DMS53 (cell line): ENCODE data around the gene PLB1.

ENCODE experiments used
- DNase-seq: peaks from one replicate; lab custom pipeline; 2025; lab: John Stamatoyannopoulos, UW

Gene PLB1, protein sequence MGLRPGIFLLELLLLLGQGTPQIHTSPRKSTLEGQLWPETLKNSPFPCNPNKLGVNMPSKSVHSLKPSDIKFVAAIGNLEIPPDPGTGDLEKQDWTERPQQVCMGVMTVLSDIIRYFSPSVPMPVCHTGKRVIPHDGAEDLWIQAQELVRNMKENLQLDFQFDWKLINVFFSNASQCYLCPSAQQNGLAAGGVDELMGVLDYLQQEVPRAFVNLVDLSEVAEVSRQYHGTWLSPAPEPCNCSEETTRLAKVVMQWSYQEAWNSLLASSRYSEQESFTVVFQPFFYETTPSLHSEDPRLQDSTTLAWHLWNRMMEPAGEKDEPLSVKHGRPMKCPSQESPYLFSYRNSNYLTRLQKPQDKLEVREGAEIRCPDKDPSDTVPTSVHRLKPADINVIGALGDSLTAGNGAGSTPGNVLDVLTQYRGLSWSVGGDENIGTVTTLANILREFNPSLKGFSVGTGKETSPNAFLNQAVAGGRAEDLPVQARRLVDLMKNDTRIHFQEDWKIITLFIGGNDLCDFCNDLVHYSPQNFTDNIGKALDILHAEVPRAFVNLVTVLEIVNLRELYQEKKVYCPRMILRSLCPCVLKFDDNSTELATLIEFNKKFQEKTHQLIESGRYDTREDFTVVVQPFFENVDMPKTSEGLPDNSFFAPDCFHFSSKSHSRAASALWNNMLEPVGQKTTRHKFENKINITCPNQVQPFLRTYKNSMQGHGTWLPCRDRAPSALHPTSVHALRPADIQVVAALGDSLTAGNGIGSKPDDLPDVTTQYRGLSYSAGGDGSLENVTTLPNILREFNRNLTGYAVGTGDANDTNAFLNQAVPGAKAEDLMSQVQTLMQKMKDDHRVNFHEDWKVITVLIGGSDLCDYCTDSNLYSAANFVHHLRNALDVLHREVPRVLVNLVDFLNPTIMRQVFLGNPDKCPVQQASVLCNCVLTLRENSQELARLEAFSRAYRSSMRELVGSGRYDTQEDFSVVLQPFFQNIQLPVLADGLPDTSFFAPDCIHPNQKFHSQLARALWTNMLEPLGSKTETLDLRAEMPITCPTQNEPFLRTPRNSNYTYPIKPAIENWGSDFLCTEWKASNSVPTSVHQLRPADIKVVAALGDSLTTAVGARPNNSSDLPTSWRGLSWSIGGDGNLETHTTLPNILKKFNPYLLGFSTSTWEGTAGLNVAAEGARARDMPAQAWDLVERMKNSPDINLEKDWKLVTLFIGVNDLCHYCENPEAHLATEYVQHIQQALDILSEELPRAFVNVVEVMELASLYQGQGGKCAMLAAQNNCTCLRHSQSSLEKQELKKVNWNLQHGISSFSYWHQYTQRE (N-terminal part only)

DNA sequence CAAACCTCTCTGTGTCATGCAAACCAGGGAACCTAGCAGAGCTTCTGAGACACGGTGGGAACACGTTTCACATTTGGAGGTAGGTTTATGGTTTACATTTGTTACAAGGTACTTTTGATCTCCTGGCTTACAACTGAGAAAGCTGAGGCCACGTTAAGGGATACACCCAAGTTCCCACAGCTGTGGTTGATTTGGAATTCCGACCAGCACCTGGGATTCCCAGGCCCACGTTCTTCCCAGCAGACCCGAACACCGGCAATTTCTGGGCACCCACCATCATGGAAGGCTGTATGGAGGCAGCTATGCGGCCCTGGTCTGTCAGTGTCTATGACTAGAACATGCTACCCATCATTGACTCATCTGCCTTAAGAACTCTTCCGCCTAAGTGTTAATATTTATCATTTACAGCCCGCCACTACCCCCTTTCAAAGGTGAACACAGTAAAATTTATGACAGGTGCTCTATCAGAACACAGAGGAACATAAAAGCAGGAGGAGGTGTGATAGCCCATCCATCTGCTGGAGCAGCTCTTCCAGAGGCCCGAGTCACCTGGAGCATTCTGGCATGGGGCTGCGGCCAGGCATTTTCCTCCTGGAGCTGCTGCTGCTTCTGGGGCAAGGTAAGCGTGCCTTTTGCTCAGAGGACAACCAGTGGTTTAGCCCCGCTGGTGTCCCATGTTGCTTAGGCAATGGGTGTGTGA is at the start of gene PLB1:
Gene PLB1 (plus strand): TSS at position 510 of the 700 bp plus-strand sequence. CDS start 55 bp downstream, at position 565.
- no peak for DNase-seq

DNA sequence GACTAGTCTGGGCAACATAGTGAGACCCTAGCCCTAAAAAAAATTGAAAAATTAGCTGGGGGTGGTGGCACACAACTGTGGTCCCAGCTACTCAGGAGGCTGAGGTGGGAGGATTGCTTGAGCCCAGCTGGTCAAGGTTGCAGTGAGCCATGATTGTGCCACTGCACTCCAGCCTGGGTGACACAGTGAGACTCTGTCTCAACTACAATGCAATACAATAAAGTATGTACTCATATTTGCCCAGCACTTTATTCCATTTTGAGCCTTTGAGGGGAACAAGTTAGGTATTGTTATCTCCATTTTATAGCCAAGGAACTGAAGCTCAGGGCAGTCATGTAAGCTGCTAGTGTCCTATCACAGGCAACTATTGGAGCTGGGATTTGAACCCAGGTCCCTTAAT is 49.3 kb upstream of the PLB1 start:
- no peak for DNase-seq

DNA sequence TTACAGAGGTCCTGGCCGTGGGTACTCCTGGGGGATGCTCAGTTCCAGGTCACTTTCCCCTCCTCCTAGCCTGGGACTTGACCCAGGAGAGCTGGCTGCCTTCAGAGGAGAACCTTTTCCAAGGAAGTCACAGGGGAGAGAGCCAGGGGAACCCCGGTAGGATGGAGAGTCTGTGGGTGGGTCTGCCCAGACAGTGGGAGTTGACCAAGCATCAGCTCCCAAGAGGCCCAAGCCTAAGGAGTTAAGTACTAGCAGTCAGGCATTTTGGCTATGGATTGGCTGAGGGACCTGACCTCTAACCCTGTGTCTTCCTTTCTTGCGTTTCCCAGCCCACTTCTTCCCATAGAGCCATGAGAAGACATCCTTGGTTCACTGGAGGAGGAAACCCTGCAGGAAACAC is 48.8 kb upstream of the PLB1 start:
- DNase-seq, result no peak

DNA sequence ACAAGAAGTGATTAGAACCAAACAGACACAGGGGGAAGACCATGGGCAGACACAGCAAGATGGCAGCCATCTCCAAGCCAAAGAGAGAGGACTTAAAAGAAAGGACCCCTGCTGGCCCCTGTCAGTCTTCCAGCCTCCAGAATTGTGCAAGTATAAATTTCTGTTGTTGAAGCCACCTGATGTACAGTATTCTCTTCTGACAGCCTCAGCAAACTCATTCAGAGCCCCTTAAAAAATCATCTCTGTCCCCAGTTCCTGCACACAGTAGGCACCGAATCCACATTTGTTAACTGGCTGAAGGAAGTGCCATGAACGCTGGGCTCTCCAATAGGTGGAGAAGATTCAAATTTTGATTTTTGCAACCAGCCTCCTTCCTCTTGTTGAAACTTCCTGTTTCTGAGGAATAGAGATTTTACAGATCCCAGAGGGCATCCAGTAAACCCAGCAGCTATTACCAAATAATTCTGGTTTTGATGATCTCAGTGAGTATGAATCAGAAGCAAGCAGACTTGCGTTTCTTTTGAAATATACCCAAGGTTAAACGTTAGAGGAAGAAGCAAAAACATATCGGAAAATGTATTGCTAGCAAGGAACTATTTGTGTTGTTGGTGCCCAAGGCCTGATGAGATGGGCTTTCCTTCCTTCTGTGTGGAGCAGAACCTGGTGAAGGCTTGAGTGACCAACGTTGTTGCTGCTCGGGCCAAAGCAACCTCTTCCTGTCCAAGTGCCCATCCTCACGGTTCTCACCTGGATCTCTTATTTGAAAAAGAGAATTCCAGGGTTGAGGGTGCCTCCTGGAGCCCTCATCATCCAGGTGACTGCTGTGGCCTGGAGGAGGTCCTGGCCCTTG is 47.7 kb upstream of the PLB1 start:
- DNase-seq, result no peak

DNA sequence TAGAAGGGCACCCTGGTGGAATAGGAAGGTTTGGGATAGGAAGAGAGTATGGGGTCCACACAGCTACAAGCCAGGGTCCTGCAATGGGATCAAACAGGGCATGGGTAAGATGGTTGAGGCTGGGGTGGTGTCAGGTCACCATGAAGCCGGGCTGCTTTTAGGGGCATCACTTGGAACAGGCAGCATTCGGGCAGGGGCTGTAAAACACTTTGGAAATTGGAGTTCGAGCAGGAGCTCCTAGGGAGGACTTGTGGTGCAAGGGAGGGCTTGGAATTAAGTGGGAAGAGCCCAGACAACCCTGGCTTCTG is 47.1 kb upstream of the PLB1 start:
- no peak for DNase-seq

DNA sequence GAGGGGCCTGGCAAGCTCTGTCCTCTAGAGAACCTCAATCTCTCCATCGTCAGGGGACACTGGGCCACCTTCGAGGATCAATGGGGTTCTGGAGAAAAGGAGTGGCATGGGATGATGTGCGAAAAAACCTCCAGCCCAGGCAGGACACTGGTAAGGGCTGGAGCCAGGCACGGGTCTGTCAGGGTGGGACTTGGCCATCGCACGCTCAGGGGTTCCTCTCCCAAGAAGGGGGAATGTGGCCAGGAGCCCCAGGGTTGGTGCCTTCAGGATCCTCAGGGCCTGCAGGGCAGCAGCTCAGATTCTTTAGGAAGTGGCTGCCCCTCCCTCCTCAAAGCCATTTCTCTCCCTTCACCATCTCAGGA is 46.8 kb upstream of the PLB1 start:
- DNase-seq, result no peak

DNA sequence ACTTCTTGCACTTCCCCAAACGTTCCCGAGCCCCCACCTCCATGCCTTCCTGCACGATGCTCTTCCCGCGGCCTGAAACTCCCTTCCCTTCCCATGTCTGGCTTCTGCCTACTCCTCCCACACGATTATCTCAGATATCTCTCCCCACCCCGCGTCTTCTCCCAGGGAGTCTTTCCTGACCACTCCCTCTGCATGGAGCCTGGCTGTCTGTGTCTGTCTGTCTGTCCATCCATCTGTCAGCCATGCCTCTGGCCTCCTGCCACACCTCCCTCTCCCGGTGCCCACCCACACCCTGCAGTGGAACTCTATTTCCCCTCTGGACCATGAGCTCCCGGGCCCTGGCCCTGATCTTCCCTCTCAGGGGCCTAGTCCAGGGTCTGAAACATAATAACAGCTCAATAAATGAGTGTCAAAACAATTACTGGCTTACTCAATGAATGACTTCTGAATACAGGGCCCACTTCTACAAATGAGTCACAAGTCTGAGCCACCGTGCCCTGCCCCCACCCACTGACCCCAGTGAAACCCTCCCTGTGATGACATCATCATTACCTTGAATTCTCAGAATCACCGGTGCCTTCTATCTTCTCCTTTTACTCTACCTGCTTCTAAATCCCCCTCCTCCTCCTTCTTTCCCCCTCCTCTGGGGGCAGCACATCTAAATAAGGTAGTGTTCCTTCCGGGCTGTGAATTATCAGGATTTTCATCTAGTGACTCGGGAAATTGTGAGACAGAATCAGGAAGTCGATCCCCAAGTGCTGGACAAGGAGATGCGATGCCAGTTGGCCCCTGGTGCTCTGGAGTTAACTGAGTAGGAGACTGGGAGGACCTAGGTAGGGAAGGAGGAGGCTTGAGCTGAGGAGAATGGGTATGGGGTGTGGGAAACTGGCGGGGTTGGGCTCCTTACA is 46.1 kb upstream of the PLB1 start:
- DNase-seq, result peak; percentile 21

DNA sequence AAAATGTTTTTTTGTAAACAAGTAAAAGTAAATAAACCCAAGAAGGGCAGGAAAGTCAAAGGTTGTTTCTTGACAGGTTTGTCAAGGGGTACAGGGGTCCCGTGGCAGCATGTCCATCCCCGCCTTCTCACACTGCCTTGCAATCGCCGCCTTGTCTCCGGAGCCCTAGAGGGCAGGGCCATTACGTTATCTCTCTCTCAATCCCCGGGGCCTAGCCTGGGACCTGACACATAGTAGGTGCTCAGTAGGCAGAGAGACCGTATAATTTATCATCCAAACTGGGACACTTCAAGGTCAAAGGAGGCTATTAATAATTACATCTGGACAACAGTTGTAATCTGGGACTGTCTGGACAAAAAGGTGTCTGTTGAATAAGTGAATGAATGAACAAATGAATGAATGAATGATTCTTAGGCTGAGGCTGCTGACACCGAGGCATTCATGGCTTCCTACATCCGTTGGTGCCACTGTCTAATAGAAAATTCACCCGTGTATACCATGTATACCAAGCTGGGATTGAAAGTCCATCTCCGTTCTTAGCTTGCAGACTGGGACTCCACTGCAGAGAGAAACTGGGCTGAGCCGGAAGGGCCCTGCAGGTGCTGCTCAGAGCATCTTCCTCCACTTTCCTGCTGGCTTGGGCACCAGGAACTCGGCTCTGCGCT is 44.8 kb upstream of the PLB1 start:
- DNase-seq, result peak; percentile 14

DNA sequence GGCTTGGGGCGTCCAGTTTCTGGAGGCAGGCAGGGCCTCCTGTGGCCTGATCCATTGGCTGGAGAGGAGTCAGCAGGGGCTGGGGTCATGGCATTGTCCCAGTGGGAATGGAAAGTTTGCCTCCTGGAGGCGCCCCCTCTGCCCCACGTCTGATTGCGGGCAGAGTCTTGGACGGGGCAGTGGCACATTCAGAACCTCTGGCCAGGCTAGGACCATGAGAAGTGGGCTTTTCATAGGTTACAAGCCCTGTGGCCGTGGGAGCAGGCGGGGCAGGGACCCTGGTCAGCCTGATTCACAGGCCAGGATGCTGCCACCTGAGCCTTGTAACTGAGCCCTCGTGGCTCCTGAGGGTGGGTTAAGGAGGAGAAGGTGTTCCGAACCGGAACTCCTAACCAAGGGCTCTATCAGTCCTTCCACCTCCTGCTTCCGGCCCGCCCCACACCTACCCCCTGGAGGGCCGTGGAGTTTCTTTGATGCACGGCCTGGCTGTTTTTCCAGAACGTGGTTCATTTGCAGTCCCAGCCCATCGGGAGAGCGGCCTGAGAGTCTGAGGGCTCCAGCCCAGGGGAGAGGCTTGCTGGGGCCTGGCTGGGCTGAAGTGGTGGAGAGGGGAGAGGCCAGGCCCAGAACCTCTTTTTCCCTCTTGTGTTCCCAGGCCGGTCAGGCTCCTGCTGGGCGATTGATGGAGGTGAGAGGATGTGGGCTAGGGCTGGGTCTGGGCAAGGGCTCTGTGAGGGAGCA is 43.9 kb upstream of the PLB1 start:
- DNase-seq, result no peak

DNA sequence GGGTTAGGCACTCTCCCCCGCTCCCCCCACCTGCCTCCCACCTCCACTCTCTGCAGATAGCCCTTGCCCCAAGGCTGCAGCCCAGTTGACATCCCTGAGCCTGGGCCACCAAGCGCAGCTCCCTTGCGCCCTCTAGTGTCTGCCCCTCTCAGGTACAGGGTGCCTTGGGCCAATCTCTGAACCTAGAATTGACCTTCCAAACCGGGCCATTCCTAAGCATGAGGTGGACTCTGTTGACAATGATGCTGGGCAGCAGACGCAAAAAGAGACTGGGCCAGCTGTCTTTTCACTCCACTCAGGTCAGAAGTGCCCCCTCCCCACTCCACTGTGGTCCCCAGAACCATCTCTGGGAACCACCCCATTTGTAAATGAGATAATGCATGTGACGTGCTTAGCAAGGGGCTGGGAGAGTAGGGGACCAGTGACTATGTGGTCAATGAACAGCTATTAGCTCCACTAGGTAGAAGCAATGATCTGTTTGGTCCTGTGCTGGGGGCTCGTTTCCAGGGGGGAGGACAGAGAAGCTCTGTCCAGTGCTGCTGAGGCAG is 43.3 kb upstream of the PLB1 start:
- peak; percentile 58 for DNase-seq

DNA sequence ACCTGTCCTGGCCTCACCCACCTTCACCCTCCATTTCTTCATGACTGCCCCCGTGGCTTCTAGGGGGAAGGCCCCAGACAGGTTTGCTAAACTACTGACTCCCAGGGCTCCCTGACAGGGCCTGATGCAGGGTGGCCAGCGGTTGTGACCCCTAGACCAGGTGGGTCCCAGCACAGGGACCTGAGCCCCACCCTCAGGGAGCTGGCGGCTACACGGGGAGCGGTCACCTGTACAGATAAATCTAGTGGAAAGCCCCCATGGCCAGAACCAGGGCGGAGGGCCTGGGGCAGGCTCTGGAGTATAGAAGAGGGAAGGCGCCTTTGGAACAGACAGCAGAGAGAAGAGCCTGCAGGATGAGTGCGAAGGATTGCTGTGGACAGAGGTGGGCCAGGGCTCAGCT is 42.5 kb upstream of the PLB1 start:
- no peak for DNase-seq

DNA sequence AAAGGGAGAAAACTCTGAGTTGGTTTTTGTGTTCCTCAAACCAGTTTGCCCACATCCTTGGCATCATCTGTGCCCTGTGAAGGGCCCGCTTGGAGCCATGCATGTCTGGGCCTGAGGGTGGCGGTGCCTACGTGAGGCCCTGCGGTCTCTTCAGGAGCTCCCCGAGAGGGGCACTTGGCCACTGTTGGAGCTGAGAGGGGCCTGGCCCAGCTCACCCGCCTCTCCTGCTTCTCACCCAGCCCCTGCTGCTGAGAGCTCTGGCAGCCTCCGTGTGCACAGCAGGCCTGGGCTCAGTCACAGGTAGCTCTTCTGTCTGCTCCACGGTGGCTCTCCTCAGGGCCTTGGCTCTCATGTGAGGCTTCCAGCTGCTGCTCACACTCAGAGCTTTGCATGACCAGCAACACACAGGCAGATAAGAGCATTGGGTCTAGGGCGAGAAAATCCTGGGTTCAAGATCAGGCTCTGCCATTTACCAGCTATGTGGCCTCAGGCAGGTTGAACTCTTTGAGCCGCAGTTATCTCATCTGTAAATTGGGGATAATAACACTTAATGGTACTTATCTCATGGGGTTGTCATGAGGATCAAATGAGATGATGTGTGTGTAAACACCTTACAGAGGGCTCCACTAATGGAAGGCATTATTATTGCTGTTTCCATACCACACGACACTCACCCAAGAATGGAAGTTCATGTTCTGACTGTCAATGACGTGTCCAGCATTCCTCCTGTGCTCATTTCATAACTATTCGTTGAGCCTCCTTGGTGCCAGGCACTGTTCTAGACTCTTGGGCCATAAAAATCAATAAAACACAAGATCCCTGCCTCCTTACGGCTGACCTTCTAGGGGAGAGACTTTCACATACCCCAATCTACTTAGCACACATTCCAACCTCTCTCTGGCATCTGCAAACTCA is 41.6 kb upstream of the PLB1 start:
- DNase-seq, result no peak

DNA sequence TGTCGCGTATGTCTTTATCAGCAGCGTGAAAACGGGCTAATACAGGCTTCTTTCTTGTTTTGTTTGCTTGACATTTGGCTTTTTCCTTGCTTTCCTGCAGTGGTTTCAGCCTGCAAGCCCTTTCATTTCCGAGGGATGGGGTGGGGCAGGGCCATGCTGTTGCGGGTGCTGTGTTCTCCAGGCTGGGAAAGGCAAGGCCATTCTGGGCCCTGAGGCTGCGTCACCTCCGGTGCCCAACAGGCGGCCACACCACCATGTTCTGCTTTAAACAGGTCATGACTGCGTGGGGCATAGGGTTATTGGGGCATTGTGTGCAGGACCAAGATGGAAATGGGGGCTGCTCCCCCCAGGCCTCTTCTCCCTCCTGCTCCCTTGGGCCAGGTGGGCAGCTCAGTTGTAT is 38.6 kb upstream of the PLB1 start:
- peak; percentile 6 for DNase-seq

DNA sequence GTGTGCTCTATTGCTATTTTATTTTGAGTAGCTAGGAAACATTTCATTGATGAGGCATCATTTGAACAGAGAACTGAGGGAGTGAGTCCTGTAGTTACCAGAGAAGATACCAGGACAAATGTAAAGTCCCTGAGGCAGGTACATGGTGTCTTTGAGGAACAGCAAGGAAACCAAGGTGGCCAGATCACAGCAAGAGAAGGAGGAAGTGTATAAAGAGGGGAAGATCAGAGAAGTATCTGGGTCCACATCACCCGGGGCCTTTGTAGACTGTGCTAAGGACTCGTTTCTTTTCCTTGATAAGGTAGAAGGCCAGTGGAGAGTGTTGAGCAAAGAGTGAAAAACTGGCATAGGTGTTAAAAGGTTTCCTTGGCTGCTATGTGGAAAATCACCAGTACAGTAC is 34.8 kb upstream of the PLB1 start:
- DNase-seq, result no peak

DNA sequence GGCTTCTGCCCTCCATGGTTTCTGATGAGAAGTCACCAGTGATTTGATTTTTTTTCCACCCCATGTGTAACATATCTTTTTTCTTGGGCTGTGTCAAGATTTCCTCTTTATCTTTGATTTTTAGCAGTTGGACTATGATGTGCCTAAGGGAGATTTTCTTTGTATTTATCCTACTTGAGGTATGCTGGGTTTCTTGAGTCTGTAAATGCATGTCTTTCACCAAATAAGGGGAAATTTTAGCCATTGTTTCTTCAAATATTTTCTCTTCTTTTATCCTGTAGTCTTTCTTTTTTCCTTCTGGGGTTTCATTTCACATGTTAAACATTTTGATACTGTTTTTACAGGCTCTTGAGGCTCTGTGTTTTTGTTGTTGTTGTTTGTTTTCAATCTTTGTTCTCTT is 33.7 kb upstream of the PLB1 start:
- no peak for DNase-seq

DNA sequence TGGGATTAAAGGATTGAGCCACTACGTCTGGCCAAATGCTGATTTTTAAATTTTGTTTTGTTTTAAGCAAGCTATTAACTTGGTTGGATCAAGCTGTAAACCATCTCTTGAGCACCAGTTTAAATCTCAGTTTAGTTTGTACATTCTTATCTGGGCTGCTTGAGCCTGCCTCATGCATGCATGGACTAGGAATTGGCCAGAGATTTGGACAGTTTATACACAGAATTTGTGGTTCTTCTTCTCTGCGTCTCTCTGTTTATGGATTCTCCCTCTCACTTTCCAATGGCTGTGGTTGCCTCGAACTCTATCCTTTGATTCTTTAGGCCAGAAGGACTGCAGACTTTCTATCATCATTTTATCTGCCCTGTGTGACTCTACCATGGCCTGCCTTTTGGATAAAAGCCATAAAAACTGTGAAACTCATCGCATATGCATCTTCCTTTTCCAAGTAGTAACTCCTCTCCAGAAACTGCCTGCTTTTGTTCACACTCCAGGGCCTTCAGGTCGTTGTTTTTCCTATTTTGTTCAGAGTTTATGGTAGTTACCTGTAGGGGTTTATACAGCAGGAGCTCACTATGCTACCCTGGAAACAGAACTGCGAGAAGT is 32.5 kb upstream of the PLB1 start:
- DNase-seq, result no peak

DNA sequence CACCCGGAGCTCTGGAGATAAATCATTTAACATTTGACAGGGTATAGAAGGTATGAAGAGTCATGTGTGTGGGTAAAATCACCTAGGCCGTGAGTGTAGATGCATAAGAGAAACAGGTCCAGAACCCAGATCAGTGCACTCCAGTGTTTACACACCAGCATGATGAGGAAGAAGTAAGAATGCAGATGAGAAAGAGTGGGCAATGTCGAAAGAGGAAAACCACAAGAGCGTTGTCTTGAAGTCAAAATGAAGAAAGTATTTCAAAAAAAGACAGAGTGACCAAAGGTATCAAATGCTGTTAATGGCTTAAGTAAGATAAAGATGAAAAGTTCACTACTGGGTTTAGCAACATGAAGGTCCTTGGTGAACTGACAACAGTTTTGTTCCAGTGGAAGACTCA is 32.0 kb upstream of the PLB1 start:
- DNase-seq, result no peak
